IPS-11a (cell line): ENCODE results near the gene TMEM151B.

Experiments used
- H3K4me3 ChIP-seq: one replicate; pipeline ENCODE4 v1.5.1; 2013; ENCODE audit warnings: low read depth, low read length, control low read depth

The TMEM151B gene

GRCh38 chr6:44250067-44250717 lies 20.1 kb upstream of the TMEM151B start:
- no peak overlapping the region for H3K4me3 ChIP-seq

GRCh38 chr6:44250718-44251123 lies 19.5 kb upstream of the TMEM151B start:
- H3K4me3 ChIP-seq, result no peak overlapping the region

- H3K4me3 ChIP-seq, result no peak overlapping the region
Observed at GRCh38 chr6:44251576-44252524, 18.4 kb upstream of the TMEM151B start.

GRCh38 chr6:44253307-44254101 lies 16.7 kb upstream of the TMEM151B start:
- no peak overlapping the region for H3K4me3 ChIP-seq

GRCh38 chr6:44254191-44255104 lies 15.8 kb upstream of the TMEM151B start:
- H3K4me3 ChIP-seq, result no peak overlapping the region

GRCh38 chr6:44255105-44255808 lies 15.0 kb upstream of the TMEM151B start:
- no peak overlapping the region for H3K4me3 ChIP-seq

GRCh38 chr6:44255871-44256774 lies 14.1 kb upstream of the TMEM151B start:
- H3K4me3 ChIP-seq, result peak overlapping the region; percentile 61

- peak overlapping the region; percentile 61 for H3K4me3 ChIP-seq
Observed at GRCh38 chr6:44256775-44257024, 13.6 kb upstream of the TMEM151B start.

GRCh38 chr6:44257025-44257752 lies 13.1 kb upstream of the TMEM151B start, which contains the start of gene SLC35B2:
SLC35B2 (minus strand) TSS chr6:44257528; CDS start chr6:44257410, 118 bp downstream.
- H3K4me3 ChIP-seq, result peak within 1 kb of the TSS; percentile 61

- H3K4me3 ChIP-seq, result peak overlapping the region; percentile 40
Observed at GRCh38 chr6:44257753-44258324, 12.4 kb upstream of the TMEM151B start.

- H3K4me3 ChIP-seq, result no peak overlapping the region
Observed at GRCh38 chr6:44258325-44258863, 11.9 kb upstream of the TMEM151B start.

- H3K4me3 ChIP-seq, result no peak overlapping the region
Observed at GRCh38 chr6:44258921-44259320, 11.3 kb upstream of the TMEM151B start.

GRCh38 chr6:44260011-44260410 lies 10.2 kb upstream of the TMEM151B start:
- no peak overlapping the region for H3K4me3 ChIP-seq

GRCh38 chr6:44260451-44261297 lies 9.6 kb upstream of the TMEM151B start:
- no peak overlapping the region for H3K4me3 ChIP-seq

- H3K4me3 ChIP-seq, result no peak overlapping the region
Observed at GRCh38 chr6:44261581-44261980, 8.7 kb upstream of the TMEM151B start.

- no peak overlapping the region for H3K4me3 ChIP-seq
Observed at GRCh38 chr6:44262467-44263353, 7.5 kb upstream of the TMEM151B start.
